H9 (cell line): ENCODE measurements around the gene IQCK. TPM values are rescaled to one million over a fixed set of nuclear protein-coding genes. Genes with fewer than 3 reads are reported as not detected.

ENCODE experiments used
- DNase-seq: peaks from one replicate; pipeline ENCODE4 v3.0.0-alpha.2; 2017
- H2AFZ ChIP-seq: one replicate; pipeline ENCODE4 v1.6.1; 2013; ENCODE audit warnings: mild to moderate bottlenecking, low read length, control low read depth, moderate library complexity
- H2AK5ac ChIP-seq: 2 replicates; pipeline ENCODE4 v1.6.1; 2013; ENCODE audit warnings: low read length, control low read depth, mixed read lengths; ENCODE audit not compliant: insufficient read length
- H2BK120ac ChIP-seq: one replicate; pipeline ENCODE4 v1.6.1; 2013; ENCODE audit warnings: low read depth, mild to moderate bottlenecking, low read length, control low read depth, inconsistent platforms; ENCODE audit not compliant: poor library complexity, severe bottlenecking
- H2BK12ac ChIP-seq: 2 replicates; pipeline ENCODE4 v1.6.1; 2013; ENCODE audit warnings: low read length, control low read depth, mixed read lengths, low read depth; ENCODE audit not compliant: insufficient read length
- H2BK15ac ChIP-seq: 2 replicates; pipeline ENCODE4 v1.6.1; 2013; ENCODE audit warnings: low read depth, low read length, control low read depth
- H2BK20ac ChIP-seq: one replicate; pipeline ENCODE4 v1.6.1; 2013; ENCODE audit warnings: low read depth, mild to moderate bottlenecking, low read length, control low read depth, inconsistent platforms; ENCODE audit not compliant: poor library complexity, severe bottlenecking
- H2BK5ac ChIP-seq: 2 replicates; pipeline ENCODE4 v1.6.1; 2013; ENCODE audit warnings: low read length, control low read depth, mixed read lengths; ENCODE audit not compliant: insufficient read length
- H3K14ac ChIP-seq: 2 replicates; pipeline ENCODE4 v1.6.1; 2013; ENCODE audit warnings: low read length, control low read depth; ENCODE audit not compliant: insufficient read depth
- H3K18ac ChIP-seq: 2 replicates; pipeline ENCODE4 v1.6.1; 2013; ENCODE audit warnings: low read depth, mild to moderate bottlenecking, mixed read lengths, low read length, control low read depth; ENCODE audit not compliant: insufficient read length
- H3K23ac ChIP-seq: 2 replicates; pipeline ENCODE4 v1.6.1; 2013; ENCODE audit warnings: low read length, control low read depth, mixed read lengths, low read depth; ENCODE audit not compliant: insufficient read length
- H3K23me2 ChIP-seq: 2 replicates; pipeline ENCODE4 v1.6.1; 2013; ENCODE audit warnings: low read depth, mild to moderate bottlenecking, mixed read lengths, low read length, control low read depth; ENCODE audit not compliant: insufficient read length, poor library complexity, severe bottlenecking
- H3K27ac ChIP-seq: 2 replicates; pipeline ENCODE4 v1.5.1; 2013; ENCODE audit warnings: low read length, control low read depth, mixed read lengths, low read depth; ENCODE audit not compliant: insufficient read length
- H3K27me3 ChIP-seq: 2 replicates; pipeline ENCODE4 v1.6.1; 2013; ENCODE audit warnings: low read length, control low read depth, inconsistent platforms; ENCODE audit not compliant: insufficient read depth
- H3K4ac ChIP-seq: 2 replicates; pipeline ENCODE4 v1.6.1; 2013; ENCODE audit warnings: low read depth, mild to moderate bottlenecking, control low read depth, inconsistent platforms, low read length, moderate library complexity
- H3K4me1 ChIP-seq: 2 replicates; pipeline ENCODE4 v1.6.1; 2013; ENCODE audit warnings: low read length, control low read depth, inconsistent platforms; ENCODE audit not compliant: insufficient read depth
- H3K4me2 ChIP-seq: 2 replicates; pipeline ENCODE4 v1.6.1; 2013; ENCODE audit warnings: low read length, control low read depth, mixed read lengths; ENCODE audit not compliant: insufficient read length, insufficient read depth
- H3K56ac ChIP-seq: 2 replicates; pipeline ENCODE4 v1.6.1; 2013; ENCODE audit warnings: low read depth, mild to moderate bottlenecking, mixed read lengths, low read length, control low read depth; ENCODE audit not compliant: insufficient read length
- H3K79me1 ChIP-seq: 2 replicates; pipeline ENCODE4 v1.6.1; 2013; ENCODE audit warnings: low read depth, mild to moderate bottlenecking, moderate library complexity, low read length, control low read depth, inconsistent platforms; ENCODE audit not compliant: insufficient read depth, poor library complexity, severe bottlenecking
- H3K79me2 ChIP-seq: 2 replicates; pipeline ENCODE4 v1.6.1; 2013; ENCODE audit warnings: low read length, control low read depth, inconsistent platforms; ENCODE audit not compliant: insufficient read depth
- H3K9ac ChIP-seq: 2 replicates; pipeline ENCODE4 v1.6.1; 2013; ENCODE audit warnings: low read length, control low read depth, mixed read lengths; ENCODE audit not compliant: insufficient read length; ENCODE audit errors: extremely low read depth
- H3K9me3 ChIP-seq: one replicate; pipeline ENCODE4 v1.6.1; 2013; ENCODE audit warnings: low read depth, low read length, inconsistent platforms; ENCODE audit not compliant: control insufficient read depth
- H3T11ph ChIP-seq: one replicate; pipeline ENCODE4 v1.6.1; 2013; ENCODE audit warnings: mild to moderate bottlenecking, low read length, control low read depth, inconsistent platforms
- H4K20me1 ChIP-seq: one replicate; pipeline ENCODE4 v1.6.1; 2013; ENCODE audit not compliant: control insufficient read depth, insufficient read length, insufficient read depth
- H4K5ac ChIP-seq: 2 replicates; pipeline ENCODE4 v1.6.1; 2013; ENCODE audit warnings: low read depth, mild to moderate bottlenecking, mixed read lengths, low read length, control low read depth; ENCODE audit not compliant: insufficient read length
- H4K8ac ChIP-seq: replicated peaks from 2 replicates; pipeline ENCODE4 v1.6.1; 2013; ENCODE audit warnings: low read length, control low read depth, mixed read lengths, low read depth; ENCODE audit not compliant: insufficient read length
- H4K91ac ChIP-seq: 2 replicates; pipeline ENCODE4 v1.6.1; 2013; ENCODE audit warnings: low read depth, mild to moderate bottlenecking, moderate library complexity, mixed read lengths, low read length, control low read depth; ENCODE audit not compliant: insufficient read length
- H3K27ac Mint-ChIP-seq, 3 experiments: 2 replicates in 2 of 3; 3 replicates in 1 of 3; pipeline ENCODE4 v1.8.0; 2020 to 2021; ENCODE audit warnings: mixed read lengths in 3 of 3, mild to moderate bottlenecking in 1 of 3, moderate library complexity in 1 of 3
- H3K27me3 Mint-ChIP-seq: 2 replicates; pipeline ENCODE4 v1.8.0; 2021; ENCODE audit warnings: low read depth, mild to moderate bottlenecking, moderate library complexity, mixed read lengths
- H3K36me3 Mint-ChIP-seq, 3 experiments: 2 replicates in 2 of 3; 3 replicates in 1 of 3; pipeline ENCODE4 v1.8.0; 2020 to 2021; ENCODE audit warnings: low read depth in 3 of 3, mixed read lengths in 3 of 3; ENCODE audit not compliant: insufficient read depth in 1 of 3
- H3K4me1 Mint-ChIP-seq, 2 experiments: 2 replicates each; pipeline ENCODE4 v1.8.0; 2020; ENCODE audit warnings: mixed read lengths in 2 of 2
- H3K4me3 Mint-ChIP-seq, 2 experiments: 2 replicates in 1 of 2; 3 replicates in 1 of 2; pipeline ENCODE4 v1.8.0; 2020 to 2021; ENCODE audit warnings: mild to moderate bottlenecking in 2 of 2, mixed read lengths in 2 of 2, moderate library complexity in 1 of 2
- H3K9me3 Mint-ChIP-seq, 2 experiments: 2 replicates in 1 of 2; 3 replicates in 1 of 2; pipeline ENCODE4 v1.8.0; 2020; ENCODE audit warnings: mild to moderate bottlenecking in 2 of 2, mixed read lengths in 2 of 2, moderate library complexity in 1 of 2
- WGBS: extraction: QIAGEN DNeasy Blood & Tissue Kit; methylation state at CpG from one replicate; pipeline ENCODE4 v1.1.7; 2013; ENCODE audit warnings: missing lambda C conversion rate, low lambda C conversion rate, mixed read lengths; ENCODE audit not compliant: insufficient read length; ENCODE audit errors: extremely low coverage; 5-methylcytosine and 5-hydroxymethylcytosine counted together
- total RNA-seq: library from RNA; stranded (reverse); gene quantifications from 2 replicates; pipeline ENCODE4 v1.2.1, GENCODE V29; 2021
- TF ChIP-seq, protein P1 (sequence below): fragments of 200-600 bp; sonication (generic); conservative IDR thresholded peaks from 3 replicates; pipeline ENCODE4 v1.8.0; 2021; ENCODE audit warnings: antibody characterized with exemption, mild to moderate bottlenecking

IQCK gene
- total RNA-seq, 1 experiment from 2014 or later: 9.0 TPM

DNA sequence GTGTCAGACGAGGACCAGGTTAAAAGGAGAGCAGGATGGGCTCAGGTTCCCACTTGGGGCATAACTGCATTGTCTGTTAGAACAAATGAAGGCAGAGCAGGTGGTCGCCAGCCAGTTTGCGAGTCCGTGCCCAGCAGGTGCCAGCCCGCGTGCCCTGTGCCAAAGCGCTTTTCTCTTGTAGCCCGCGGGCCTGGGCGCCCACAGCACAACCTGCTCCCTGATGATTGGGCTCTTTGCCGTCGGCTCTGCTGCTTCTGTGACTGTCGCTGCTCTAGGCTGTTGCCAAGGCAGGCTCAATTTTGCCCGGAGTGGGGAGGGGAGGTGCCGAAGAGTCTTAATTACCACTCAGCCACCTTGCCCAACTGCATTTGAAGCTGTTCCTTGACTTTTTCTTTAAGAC is 21.1 kb upstream of the IQCK start:
- H3K18ac ChIP-seq: no peak overlapping the region
- H3K79me1 ChIP-seq: no peaks in the 10 kb centered on the region
- H3K56ac ChIP-seq: no peak overlapping the region
- H3K23me2 ChIP-seq: no peaks in the 10 kb centered on the region
- no peaks in the 10 kb centered on the region for H3K4me1 ChIP-seq
- no peaks in the 10 kb centered on the region for H3K27me3 Mint-ChIP-seq
- H3K4me1 Mint-ChIP-seq: no peaks in the 10 kb centered on the region
- H4K20me1 ChIP-seq: no peaks in the 10 kb centered on the region
- no peak overlapping the region for H4K5ac ChIP-seq
- H2BK5ac ChIP-seq: no peak overlapping the region
- DNase-seq: no peak
- H3K27ac Mint-ChIP-seq: no peak overlapping the region
- H3K4me3 Mint-ChIP-seq: no peak overlapping the region
- no peak overlapping the region for H2BK12ac ChIP-seq
- H4K91ac ChIP-seq: no peak overlapping the region
- H2BK20ac ChIP-seq: no peak overlapping the region
- H3K27ac ChIP-seq: no peak overlapping the region
- TF ChIP-seq, protein P1, sequence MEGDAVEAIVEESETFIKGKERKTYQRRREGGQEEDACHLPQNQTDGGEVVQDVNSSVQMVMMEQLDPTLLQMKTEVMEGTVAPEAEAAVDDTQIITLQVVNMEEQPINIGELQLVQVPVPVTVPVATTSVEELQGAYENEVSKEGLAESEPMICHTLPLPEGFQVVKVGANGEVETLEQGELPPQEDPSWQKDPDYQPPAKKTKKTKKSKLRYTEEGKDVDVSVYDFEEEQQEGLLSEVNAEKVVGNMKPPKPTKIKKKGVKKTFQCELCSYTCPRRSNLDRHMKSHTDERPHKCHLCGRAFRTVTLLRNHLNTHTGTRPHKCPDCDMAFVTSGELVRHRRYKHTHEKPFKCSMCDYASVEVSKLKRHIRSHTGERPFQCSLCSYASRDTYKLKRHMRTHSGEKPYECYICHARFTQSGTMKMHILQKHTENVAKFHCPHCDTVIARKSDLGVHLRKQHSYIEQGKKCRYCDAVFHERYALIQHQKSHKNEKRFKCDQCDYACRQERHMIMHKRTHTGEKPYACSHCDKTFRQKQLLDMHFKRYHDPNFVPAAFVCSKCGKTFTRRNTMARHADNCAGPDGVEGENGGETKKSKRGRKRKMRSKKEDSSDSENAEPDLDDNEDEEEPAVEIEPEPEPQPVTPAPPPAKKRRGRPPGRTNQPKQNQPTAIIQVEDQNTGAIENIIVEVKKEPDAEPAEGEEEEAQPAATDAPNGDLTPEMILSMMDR: no peak
- H3K4ac ChIP-seq: no peak overlapping the region
- H3K27me3 ChIP-seq: no peaks in the 10 kb centered on the region
- H2AK5ac ChIP-seq: no peak overlapping the region
- H3K79me2 ChIP-seq: no peaks in the 10 kb centered on the region
- H2BK15ac ChIP-seq: no peak overlapping the region
- H3T11ph ChIP-seq: no peak overlapping the region
- WGBS: no CpG with 5 or more reads among the region's 15 CpGs
- H3K9me3 ChIP-seq: no peaks in the 10 kb centered on the region
- no peak overlapping the region for H4K8ac ChIP-seq
- no peak overlapping the region for H2AFZ ChIP-seq
- no peak overlapping the region for H3K9ac ChIP-seq
- H3K23ac ChIP-seq: no peak overlapping the region
- no peak overlapping the region for H3K4me2 ChIP-seq
- no peak overlapping the region for H3K14ac ChIP-seq
- peaks cover 0 to 9% of the 10 kb centered on the region in 2 experiments; a peak in 1 of 5 replicates for H3K9me3 Mint-ChIP-seq
- H2BK120ac ChIP-seq: no peak overlapping the region
- peaks cover 44 to 89% (median 88%) of the 10 kb centered on the region in 3 experiments for H3K36me3 Mint-ChIP-seq
